OCI-LY1 (cell line): ENCODE measurements around the gene PDE6A.

Experiments used
- H2AFZ ChIP-seq: fragments of 200-600 bp; sonication (generic), shearing (Covaris generic); 2 replicates; pipeline ENCODE4 v1.6.0; 2014; ENCODE audit warnings: antibody characterized with exemption, mild to moderate bottlenecking, low read length
- H3F3A ChIP-seq: fragments of 200-600 bp; sonication (generic), shearing (Covaris generic); 2 replicates; pipeline ENCODE4 v1.6.0; 2014; ENCODE audit warnings: mild to moderate bottlenecking, antibody characterized with exemption, low read length, moderate library complexity; ENCODE audit not compliant: insufficient read depth
- H3K27ac ChIP-seq: fragments of 200-600 bp; sonication (generic); 2 replicates; pipeline ENCODE4 v1.5.1; 2014; ENCODE audit warnings: low read length, mixed run types, mild to moderate bottlenecking, low read depth; ENCODE audit not compliant: poor library complexity, severe bottlenecking
- H3K27me3 ChIP-seq: fragments of 200-600 bp; sonication (generic); 2 replicates; pipeline ENCODE4 v1.6.0; 2014; ENCODE audit warnings: antibody characterized with exemption, mild to moderate bottlenecking, low read length, moderate library complexity; ENCODE audit not compliant: insufficient read depth
- H3K36me3 ChIP-seq: fragments of 200-600 bp; sonication (generic); 2 replicates; pipeline ENCODE4 v1.6.1; 2014; ENCODE audit warnings: mild to moderate bottlenecking, antibody characterized with exemption, low read length, moderate library complexity, mixed read lengths; ENCODE audit not compliant: insufficient read depth
- H3K4me1 ChIP-seq: fragments of 200-600 bp; sonication (generic); 2 replicates; pipeline ENCODE4 v1.5.1; 2014; ENCODE audit warnings: mild to moderate bottlenecking, low read length, moderate library complexity; ENCODE audit not compliant: insufficient read depth, severe bottlenecking
- H3K4me2 ChIP-seq: fragments of 200-600 bp; sonication (generic), shearing (Covaris generic); 2 replicates; pipeline ENCODE4 v1.6.1; 2014; ENCODE audit warnings: low read length
- H3K4me3 ChIP-seq: fragments of 200-600 bp; sonication (generic); 2 replicates; pipeline ENCODE4 v1.5.1; 2014; ENCODE audit warnings: low read length, low read depth, mild to moderate bottlenecking, mixed read lengths; ENCODE audit not compliant: poor library complexity, severe bottlenecking
- H3K79me2 ChIP-seq: fragments of 200-600 bp; shearing (Covaris generic); 2 replicates; pipeline ENCODE4 v1.6.1; 2016; ENCODE audit warnings: mixed run types, low read length, mixed read lengths; ENCODE audit not compliant: insufficient read depth
- H3K9ac ChIP-seq: fragments of 200-600 bp; sonication (generic), shearing (Covaris generic); 2 replicates; pipeline ENCODE4 v1.6.1; 2014; ENCODE audit warnings: mild to moderate bottlenecking, low read length, mixed read lengths
- H3K9me2 ChIP-seq: fragments of 200-600 bp; sonication (generic), shearing (Covaris generic); 2 replicates; pipeline ENCODE4 v1.6.1; 2014; ENCODE audit warnings: low read depth, mild to moderate bottlenecking, low read length, mixed read lengths
- H3K9me3 ChIP-seq: fragments of 200-600 bp; shearing (Covaris generic); 2 replicates; pipeline ENCODE4 v1.6.1; 2014; ENCODE audit warnings: low read length, mixed read lengths
- H4K20me1 ChIP-seq: fragments of 200-600 bp; sonication (generic), shearing (Covaris generic); 2 replicates; pipeline ENCODE4 v1.6.0; 2016; ENCODE audit warnings: mild to moderate bottlenecking, low read length; ENCODE audit not compliant: insufficient read depth
- CTCF ChIP-seq: fragments of 200-600 bp; sonication (generic), shearing (Covaris generic); IDR thresholded peaks from 2 replicates; pipeline ENCODE4 v1.5.1; 2017; ENCODE audit warnings: mild to moderate bottlenecking, antibody characterized with exemption, low read length, moderate library complexity, mixed read lengths
- EZH2 ChIP-seq: fragments of 200-600 bp; sonication (generic), shearing (Covaris generic); IDR thresholded peaks from 2 replicates; pipeline ENCODE4 v1.8.0; 2017; ENCODE audit warnings: borderline replicate concordance, mixed run types, mild to moderate bottlenecking, antibody characterized with exemption, low read length, moderate library complexity, mixed read lengths

PDE6A gene

GRCh38 chr5:149924486-149924885 lies 20.1 kb downstream of the PDE6A start:
- Histone ChIP-seq H3K4me3 (no peak overlapping the region), H3K27me3 (no peaks in the 10 kb centered on the region), H3K4me1 (no peaks in the 10 kb centered on the region), H2AFZ (no peak overlapping the region), H3K9me2 (no peaks in the 10 kb centered on the region), H4K20me1 (no peaks in the 10 kb centered on the region), H3K9me3 (no peaks in the 10 kb centered on the region), H3K27ac (no peak overlapping the region), H3K36me3 (no peaks in the 10 kb centered on the region), H3K79me2 (no peaks in the 10 kb centered on the region), H3K9ac (no peak overlapping the region), H3K4me2 (no peak overlapping the region), H3F3A (no peaks in the 10 kb centered on the region)
- TF ChIP-seq CTCF: no peak
- TF ChIP-seq EZH2: no peak

GRCh38 chr5:149922950-149923349 lies 21.6 kb downstream of the PDE6A start:
- Histone ChIP-seq H3K9ac (no peak overlapping the region), H3K27ac (no peak overlapping the region), H3K9me2 (no peaks in the 10 kb centered on the region), H2AFZ (no peak overlapping the region), H3K4me1 (no peaks in the 10 kb centered on the region), H3K4me2 (no peak overlapping the region), H3K79me2 (no peaks in the 10 kb centered on the region), H3K9me3 (no peaks in the 10 kb centered on the region), H4K20me1 (no peaks in the 10 kb centered on the region), H3K36me3 (no peaks in the 10 kb centered on the region), H3K4me3 (no peak overlapping the region), H3F3A (no peaks in the 10 kb centered on the region), H3K27me3 (peaks cover 3% of the 10 kb centered on the region; the same call in 1 of the 2 replicates)
- no peak for TF ChIP-seq EZH2
- no peak for TF ChIP-seq CTCF

- H2AFZ ChIP-seq: no peak overlapping the region
- H3K4me2 ChIP-seq: no peak overlapping the region
- H3F3A ChIP-seq: no peaks in the 10 kb centered on the region
- no peak overlapping the region for H3K27ac ChIP-seq
- H3K4me3 ChIP-seq: no peak overlapping the region
- H3K79me2 ChIP-seq: no peaks in the 10 kb centered on the region
- H3K4me1 ChIP-seq: no peaks in the 10 kb centered on the region
- peaks cover 4% of the 10 kb centered on the region; the same call in 1 of the 2 replicates for H3K27me3 ChIP-seq
- no peaks in the 10 kb centered on the region for H3K9me2 ChIP-seq
- no peaks in the 10 kb centered on the region for H3K9me3 ChIP-seq
- no peaks in the 10 kb centered on the region for H3K36me3 ChIP-seq
- TF ChIP-seq EZH2 (no peak), CTCF (no peak)
- no peak overlapping the region for H3K9ac ChIP-seq
- no peaks in the 10 kb centered on the region for H4K20me1 ChIP-seq
These were observed 23.0 kb downstream of the PDE6A start for GRCh38 chr5:149921597-149921996.
